Measurements from ENCODE around the gene MGAT1. TPM values are rescaled to one million over a fixed set of nuclear protein-coding genes. Genes with fewer than 3 reads are reported as not detected.

The MGAT1 gene
- polyA plus RNA-seq, 1 donor from 2014 or later, result 31.8 TPM

DNA sequence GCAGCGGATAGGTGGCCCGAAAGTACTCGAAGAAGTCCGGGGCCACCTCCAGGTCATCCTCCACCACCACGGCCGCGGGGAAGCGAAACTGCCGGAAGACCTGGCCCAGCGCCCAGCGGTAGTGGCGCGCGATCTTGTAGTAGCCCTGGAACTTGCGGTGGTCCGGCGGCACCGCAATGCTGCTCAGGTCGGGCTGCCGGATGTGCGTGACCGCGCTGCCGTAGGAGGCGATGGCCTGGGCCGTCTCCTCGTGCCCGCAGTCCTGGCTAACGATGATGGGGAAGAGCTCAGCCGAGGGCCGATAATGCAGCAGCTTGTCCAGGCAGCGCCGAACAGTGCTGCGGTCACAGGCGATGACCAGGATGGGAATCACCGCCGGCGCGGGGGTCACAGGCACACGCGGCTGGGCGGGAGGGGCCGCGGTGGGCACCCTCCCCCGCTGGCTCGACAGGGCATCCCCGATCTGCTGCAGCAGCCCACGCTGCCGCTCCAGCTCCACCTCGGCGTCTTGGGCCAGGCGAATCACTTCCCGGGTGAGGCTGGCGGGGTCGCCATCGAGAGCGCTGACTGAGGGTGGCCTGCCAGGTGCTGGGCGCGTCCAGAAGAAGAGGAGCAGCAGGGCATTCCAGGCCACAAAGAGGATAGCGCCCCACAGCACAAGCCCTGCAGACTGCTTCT lies 10.2 kb downstream of the MGAT1 start:
- Histone ChIP-seq H3K9me2 (ENCODE audit: insufficient read depth, low read length) (no peaks in the 10 kb centered on the region), H3K9ac (ENCODE audit: low read length) (no peak overlapping the region), H4K20me1 (ENCODE audit: insufficient read depth) (no peaks in the 10 kb centered on the region), H3F3A (ENCODE audit: insufficient read depth, low read length, poor library complexity, severe bottlenecking) (no peaks in the 10 kb centered on the region), H3K27me3 (ENCODE audit: insufficient read depth, low read depth, low read length) (no peaks in the 10 kb centered on the region), H3K36me3 (ENCODE audit: insufficient read depth, low read length) (no peaks in the 10 kb centered on the region), H2AFZ (ENCODE audit: low read depth, low read length) (no peak overlapping the region), H3K79me2 (replicated peaks; ENCODE audit: insufficient read depth, low read length) (peaks cover 8% of the 10 kb centered on the region), H3K4me3 (ENCODE audit: low read length) (no peak overlapping the region), H3K4me2 (ENCODE audit: low read length) (no peak overlapping the region), H3K9me3 (ENCODE audit: low read length) (no peaks in the 10 kb centered on the region), H3K27ac (ENCODE audit: low read length) (no peak overlapping the region)
- TF ChIP-seq RAD21 (conservative IDR thresholded peaks at IDR 0.05) (no peak), EZH2 (IDR thresholded peaks at IDR 0.05; ENCODE audit: borderline replicate concordance, insufficient read depth, low read length, poor library complexity, severe bottlenecking) (no peak), TAF1 (IDR thresholded peaks at IDR 0.05; ENCODE audit: low read depth) (no peak), SMC3 (conservative IDR thresholded peaks at IDR 0.05; ENCODE audit: poor library complexity) (no peak), MXI1 (conservative IDR thresholded peaks at IDR 0.05; ENCODE audit: poor library complexity, severe bottlenecking) (no peak), EP300 (conservative IDR thresholded peaks at IDR 0.05; ENCODE audit: poor library complexity, severe bottlenecking) (no peak), POLR2AphosphoS5 (IDR thresholded peaks at IDR 0.05) (no peak)
- TF ChIP-seq, protein P1, sequence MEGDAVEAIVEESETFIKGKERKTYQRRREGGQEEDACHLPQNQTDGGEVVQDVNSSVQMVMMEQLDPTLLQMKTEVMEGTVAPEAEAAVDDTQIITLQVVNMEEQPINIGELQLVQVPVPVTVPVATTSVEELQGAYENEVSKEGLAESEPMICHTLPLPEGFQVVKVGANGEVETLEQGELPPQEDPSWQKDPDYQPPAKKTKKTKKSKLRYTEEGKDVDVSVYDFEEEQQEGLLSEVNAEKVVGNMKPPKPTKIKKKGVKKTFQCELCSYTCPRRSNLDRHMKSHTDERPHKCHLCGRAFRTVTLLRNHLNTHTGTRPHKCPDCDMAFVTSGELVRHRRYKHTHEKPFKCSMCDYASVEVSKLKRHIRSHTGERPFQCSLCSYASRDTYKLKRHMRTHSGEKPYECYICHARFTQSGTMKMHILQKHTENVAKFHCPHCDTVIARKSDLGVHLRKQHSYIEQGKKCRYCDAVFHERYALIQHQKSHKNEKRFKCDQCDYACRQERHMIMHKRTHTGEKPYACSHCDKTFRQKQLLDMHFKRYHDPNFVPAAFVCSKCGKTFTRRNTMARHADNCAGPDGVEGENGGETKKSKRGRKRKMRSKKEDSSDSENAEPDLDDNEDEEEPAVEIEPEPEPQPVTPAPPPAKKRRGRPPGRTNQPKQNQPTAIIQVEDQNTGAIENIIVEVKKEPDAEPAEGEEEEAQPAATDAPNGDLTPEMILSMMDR (IDR thresholded peaks at IDR 0.05; ENCODE audit: poor library complexity, severe bottlenecking), result no peak
- TF ChIP-seq, protein P2, sequence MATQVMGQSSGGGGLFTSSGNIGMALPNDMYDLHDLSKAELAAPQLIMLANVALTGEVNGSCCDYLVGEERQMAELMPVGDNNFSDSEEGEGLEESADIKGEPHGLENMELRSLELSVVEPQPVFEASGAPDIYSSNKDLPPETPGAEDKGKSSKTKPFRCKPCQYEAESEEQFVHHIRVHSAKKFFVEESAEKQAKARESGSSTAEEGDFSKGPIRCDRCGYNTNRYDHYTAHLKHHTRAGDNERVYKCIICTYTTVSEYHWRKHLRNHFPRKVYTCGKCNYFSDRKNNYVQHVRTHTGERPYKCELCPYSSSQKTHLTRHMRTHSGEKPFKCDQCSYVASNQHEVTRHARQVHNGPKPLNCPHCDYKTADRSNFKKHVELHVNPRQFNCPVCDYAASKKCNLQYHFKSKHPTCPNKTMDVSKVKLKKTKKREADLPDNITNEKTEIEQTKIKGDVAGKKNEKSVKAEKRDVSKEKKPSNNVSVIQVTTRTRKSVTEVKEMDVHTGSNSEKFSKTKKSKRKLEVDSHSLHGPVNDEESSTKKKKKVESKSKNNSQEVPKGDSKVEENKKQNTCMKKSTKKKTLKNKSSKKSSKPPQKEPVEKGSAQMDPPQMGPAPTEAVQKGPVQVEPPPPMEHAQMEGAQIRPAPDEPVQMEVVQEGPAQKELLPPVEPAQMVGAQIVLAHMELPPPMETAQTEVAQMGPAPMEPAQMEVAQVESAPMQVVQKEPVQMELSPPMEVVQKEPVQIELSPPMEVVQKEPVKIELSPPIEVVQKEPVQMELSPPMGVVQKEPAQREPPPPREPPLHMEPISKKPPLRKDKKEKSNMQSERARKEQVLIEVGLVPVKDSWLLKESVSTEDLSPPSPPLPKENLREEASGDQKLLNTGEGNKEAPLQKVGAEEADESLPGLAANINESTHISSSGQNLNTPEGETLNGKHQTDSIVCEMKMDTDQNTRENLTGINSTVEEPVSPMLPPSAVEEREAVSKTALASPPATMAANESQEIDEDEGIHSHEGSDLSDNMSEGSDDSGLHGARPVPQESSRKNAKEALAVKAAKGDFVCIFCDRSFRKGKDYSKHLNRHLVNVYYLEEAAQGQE (IDR thresholded peaks at IDR 0.05; ENCODE audit: borderline replicate concordance), result no peak

DNA sequence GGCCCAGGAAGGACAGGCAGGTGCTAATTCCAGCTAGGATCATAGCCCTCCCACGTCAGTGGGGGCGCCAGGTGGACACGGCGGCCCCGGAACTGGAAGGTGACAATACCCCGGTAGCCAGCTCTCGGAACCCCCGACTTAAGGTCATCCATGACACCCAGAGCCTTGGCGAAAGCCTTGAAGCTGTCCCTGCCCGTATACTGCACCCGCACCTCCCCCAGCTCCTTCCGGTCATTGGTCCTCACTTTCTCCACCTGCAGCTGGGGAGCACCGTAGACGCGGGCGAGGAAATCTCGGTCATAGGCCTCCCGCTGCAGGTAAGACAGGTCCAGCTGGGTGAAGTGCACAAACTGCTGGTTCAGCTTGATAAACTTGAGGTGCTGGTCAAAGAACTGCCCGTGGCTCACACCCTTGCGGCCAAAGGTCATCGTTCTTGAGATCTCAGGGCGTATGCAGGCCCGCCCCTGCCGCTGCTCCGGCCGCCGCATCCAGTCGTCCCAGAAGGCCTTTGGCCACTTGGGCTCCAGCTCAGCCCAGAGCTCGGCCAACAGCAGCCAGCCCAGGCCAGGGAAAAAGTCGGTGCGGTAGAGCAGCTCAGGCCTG lies 10.9 kb downstream of the MGAT1 start:
- Histone ChIP-seq H3F3A (ENCODE audit: insufficient read depth, low read length, poor library complexity, severe bottlenecking) (no peaks in the 10 kb centered on the region), H3K27me3 (ENCODE audit: insufficient read depth, low read depth, low read length) (no peaks in the 10 kb centered on the region), H3K4me2 (ENCODE audit: low read length) (no peak overlapping the region), H3K27ac (ENCODE audit: low read length) (no peak overlapping the region), H3K36me3 (ENCODE audit: insufficient read depth, low read length) (no peaks in the 10 kb centered on the region), H2AFZ (ENCODE audit: low read depth, low read length) (no peak overlapping the region), H3K9ac (ENCODE audit: low read length) (no peak overlapping the region), H3K9me2 (ENCODE audit: insufficient read depth, low read length) (no peaks in the 10 kb centered on the region), H3K4me3 (ENCODE audit: low read length) (no peak overlapping the region), H3K79me2 (replicated peaks; ENCODE audit: insufficient read depth, low read length) (peaks cover 8% of the 10 kb centered on the region), H3K9me3 (ENCODE audit: low read length) (no peaks in the 10 kb centered on the region), H4K20me1 (ENCODE audit: insufficient read depth) (no peaks in the 10 kb centered on the region)
- TF ChIP-seq TAF1 (IDR thresholded peaks at IDR 0.05; ENCODE audit: low read depth), result no peak
- TF ChIP-seq MXI1 (conservative IDR thresholded peaks at IDR 0.05; ENCODE audit: poor library complexity, severe bottlenecking), result no peak
- no peak for TF ChIP-seq SMC3 (conservative IDR thresholded peaks at IDR 0.05; ENCODE audit: poor library complexity)
- no peak for TF ChIP-seq POLR2AphosphoS5 (IDR thresholded peaks at IDR 0.05)
- TF ChIP-seq, protein P2 (IDR thresholded peaks at IDR 0.05; ENCODE audit: borderline replicate concordance), result no peak
